GM23338 (cell line): Measurements from ENCODE around the gene PROX1. TPM values are rescaled to one million over a fixed set of nuclear protein-coding genes. Genes with fewer than 3 reads are reported as not detected.

Experiments
- ATAC-seq: fragments of 200-7000 bp; cut with Tn5 transposase; 3 replicates; pipeline ENCODE4 v1.9.1; 2020
- DNase-seq: peaks from one replicate; pipeline ENCODE4 v3.0.0-alpha.2; 2015; ENCODE audit warnings: low spot score
- H2AFZ ChIP-seq: fragments of 200-600 bp; sonication (generic); 2 replicates; pipeline ENCODE4 v1.8.0; 2016; ENCODE audit warnings: antibody characterized with exemption, mild to moderate bottlenecking, moderate library complexity
- H3F3A ChIP-seq: fragments of 200-600 bp; sonication (generic); replicated peaks from 2 replicates; pipeline ENCODE4 v1.8.0; 2017; ENCODE audit warnings: antibody characterized with exemption, mixed run types, low read depth
- H3K27ac ChIP-seq: fragments of 200-600 bp; sonication (generic); 2 replicates; pipeline ENCODE4 v1.6.1; 2016; ENCODE audit warnings: low read depth
- H3K27me3 ChIP-seq: fragments of 200-600 bp; sonication (generic); 2 replicates; pipeline ENCODE4 v1.8.0; 2016; ENCODE audit warnings: mild to moderate bottlenecking, mixed run types, moderate library complexity; ENCODE audit not compliant: insufficient read depth
- H3K36me3 ChIP-seq: fragments of 200-600 bp; sonication (generic); 2 replicates; pipeline ENCODE4 v1.8.0; 2016; ENCODE audit warnings: mild to moderate bottlenecking; ENCODE audit not compliant: insufficient read depth
- H3K4me1 ChIP-seq: fragments of 200-600 bp; sonication (generic); 2 replicates; pipeline ENCODE4 v1.8.0; 2016; ENCODE audit warnings: mild to moderate bottlenecking, moderate library complexity; ENCODE audit not compliant: insufficient read depth
- H3K4me2 ChIP-seq: fragments of 200-600 bp; sonication (generic); 2 replicates; pipeline ENCODE4 v1.7.1; 2017; ENCODE audit warnings: mixed run types
- H3K4me3 ChIP-seq: fragments of 200-600 bp; sonication (generic); 2 replicates; pipeline ENCODE4 v1.6.1; 2016; ENCODE audit warnings: mixed run types
- H3K79me2 ChIP-seq: fragments of 200-600 bp; sonication (generic); replicated peaks from 2 replicates; pipeline ENCODE4 v1.8.0; 2017; ENCODE audit warnings: mild to moderate bottlenecking; ENCODE audit not compliant: insufficient read depth
- H3K9me2 ChIP-seq: fragments of 200-600 bp; sonication (generic); 2 replicates; pipeline ENCODE4 v1.8.0; 2017; ENCODE audit not compliant: insufficient read depth
- H4K20me1 ChIP-seq: fragments of 200-600 bp; sonication (generic); replicated peaks from 2 replicates; pipeline ENCODE4 v1.8.0; 2017; ENCODE audit warnings: mild to moderate bottlenecking; ENCODE audit not compliant: insufficient read depth
- H3K27ac Mint-ChIP-seq: 2 replicates; pipeline ENCODE4 v1.8.0; 2020; ENCODE audit warnings: inconsistent platforms, mild to moderate bottlenecking, moderate library complexity, mixed read lengths
- H3K27me3 Mint-ChIP-seq: 3 replicates; pipeline ENCODE4 v1.8.0; 2022; ENCODE audit warnings: low read depth, mild to moderate bottlenecking, moderate library complexity, mixed read lengths, inconsistent platforms; ENCODE audit not compliant: insufficient read depth, poor library complexity
- H3K36me3 Mint-ChIP-seq: 3 replicates; pipeline ENCODE4 v1.8.0; 2021; ENCODE audit warnings: low read depth, mild to moderate bottlenecking, inconsistent platforms, moderate library complexity, mixed read lengths
- H3K4me1 Mint-ChIP-seq: 3 replicates; pipeline ENCODE4 v1.8.0; 2020; ENCODE audit warnings: mild to moderate bottlenecking, inconsistent platforms, mixed read lengths
- H3K4me3 Mint-ChIP-seq: 3 replicates; pipeline ENCODE4 v1.8.0; 2021; ENCODE audit warnings: moderate library complexity, mild to moderate bottlenecking, inconsistent platforms, mixed read lengths
- H3K9me3 Mint-ChIP-seq: 3 replicates; pipeline ENCODE4 v1.8.0; 2020; ENCODE audit warnings: moderate library complexity, mild to moderate bottlenecking, inconsistent platforms, mixed read lengths
- CREB1 ChIP-seq: fragments of 250-450 bp; sonication (Bioruptor Pico); IDR thresholded peaks from 2 replicates; pipeline ENCODE4 v1.5.0; 2020; ENCODE audit warnings: low read depth, mild to moderate bottlenecking, moderate library complexity
- CTCF ChIP-seq, 2 experiments: fragments of 200-600 bp in 1 of 2; sonication (generic) in 1 of 2; conservative IDR thresholded peaks; 2 replicates each; pipeline versions ENCODE4 v1.5.1 to v1.6.1; 2016 to 2017; ENCODE audit warnings: antibody characterized with exemption in 2 of 2, low read depth in 2 of 2, mild to moderate bottlenecking in 2 of 2, moderate library complexity in 1 of 2
- ETS1 ChIP-seq: IDR thresholded peaks from 2 replicates; pipeline ENCODE4 v1.6.1; 2016; ENCODE audit warnings: antibody characterized with exemption
- EZH2 ChIP-seq: fragments of 200-600 bp; sonication (generic); IDR thresholded peaks from one replicate; pipeline ENCODE4 v1.8.0; 2017; ENCODE audit warnings: antibody characterized with exemption, mild to moderate bottlenecking, low read depth; ENCODE audit not compliant: unreplicated experiment
- JUNB ChIP-seq: IDR thresholded peaks from one replicate; pipeline ENCODE4 v1.6.1; 2016; ENCODE audit warnings: antibody characterized with exemption; ENCODE audit not compliant: unreplicated experiment
- NANOG ChIP-seq: IDR thresholded peaks from 2 replicates; pipeline ENCODE4 v1.6.1; 2016; ENCODE audit warnings: antibody characterized with exemption, borderline replicate concordance
- POLR2AphosphoS5 ChIP-seq: IDR thresholded peaks from 2 replicates; pipeline ENCODE4 v1.6.1; 2016; ENCODE audit warnings: antibody characterized with exemption, low read depth
- STAT1 ChIP-seq: IDR thresholded peaks from one replicate; pipeline ENCODE4 v1.6.1; 2016; ENCODE audit warnings: antibody characterized with exemption; ENCODE audit not compliant: unreplicated experiment
- ZNF114 ChIP-seq: fragments of 250-450 bp; sonication (Bioruptor Pico); IDR thresholded peaks from 2 replicates; pipeline ENCODE4 v1.5.0; 2020; ENCODE audit warnings: mild to moderate bottlenecking, moderate library complexity
- ZNF331 ChIP-seq: fragments of 250-450 bp; sonication (Bioruptor Pico); IDR thresholded peaks from 2 replicates; pipeline ENCODE4 v1.5.0; 2020; ENCODE audit warnings: low read depth, mild to moderate bottlenecking, moderate library complexity
- ZNF462 ChIP-seq: fragments of 250-450 bp; sonication (Bioruptor Pico); IDR thresholded peaks from 2 replicates; pipeline ENCODE4 v1.5.0; 2020; ENCODE audit warnings: mild to moderate bottlenecking, moderate library complexity
- polyA plus RNA-seq: library from polyadenylated mRNA; unstranded; fragments of >200 nt; fragmentation: Nextera tagmentation; extraction: Ambion mirVana; gene quantifications from 2 replicates; pipeline ENCODE4 v1.2.1, GENCODE V29; 2016
- total RNA-seq: library from RNA; depleted of rRNA; stranded (reverse); fragments of >200 nt; shearing (Covaris generic); gene quantifications from 2 replicates; pipeline ENCODE4 v1.2.3, GENCODE V29; 2014

PROX1 gene
- total and polyA plus RNA-seq, 2 experiments from 2014 or later, result 0.49 to 0.66 TPM

GRCh38 chr1:214067397-214067796, 79.6 kb downstream of the PROX1 start:
- H3K79me2 ChIP-seq, result no peaks in the 10 kb centered on the region
- no peak for DNase-seq
- H3K27ac Mint-ChIP-seq, result no peak overlapping the region
- no peak overlapping the region for H3K4me3 ChIP-seq
- no peaks in the 10 kb centered on the region for H3K27me3 ChIP-seq
- no peaks in the 10 kb centered on the region for H3K4me1 ChIP-seq
- H4K20me1 ChIP-seq, result no peaks in the 10 kb centered on the region
- TF ChIP-seq CREB1 (CRISPR knock-in tag) (no peak), JUNB (no peak), ZNF331 (CRISPR knock-in tag) (no peak), POLR2AphosphoS5 (no peak)
- H3K4me1 Mint-ChIP-seq, result peaks cover under 1% of the 10 kb centered on the region; the same call in 2 of the 3 replicates
- H3K36me3 Mint-ChIP-seq, result no peaks in the 10 kb centered on the region
- no peak overlapping the region for H3K4me3 Mint-ChIP-seq
- no peaks in the 10 kb centered on the region for H3F3A ChIP-seq
- no peaks in the 10 kb centered on the region for H3K27me3 Mint-ChIP-seq
- 0 out of 2 replicates have a peak overlapping the region, but pooled peaks have one; percentile 32 for H2AFZ ChIP-seq
- H3K27ac ChIP-seq, result no peak overlapping the region
- ATAC-seq, result no peak
- no peak overlapping the region for H3K4me2 ChIP-seq
- no peaks in the 10 kb centered on the region for H3K9me2 ChIP-seq
- H3K36me3 ChIP-seq, result no peaks in the 10 kb centered on the region
- H3K9me3 Mint-ChIP-seq, result no peaks in the 10 kb centered on the region

- no peaks in the 10 kb centered on the region for H4K20me1 ChIP-seq
- H3K4me3 ChIP-seq, result no peak overlapping the region
- ATAC-seq, result no peak
- no peaks in the 10 kb centered on the region for H3K4me1 ChIP-seq
- no peaks in the 10 kb centered on the region for H3K27me3 ChIP-seq
- DNase-seq, result no peak
- Mint-ChIP-seq H3K27me3 (no peaks in the 10 kb centered on the region), H3K36me3 (no peaks in the 10 kb centered on the region), H3K4me1 (peaks cover 5% of the 10 kb centered on the region; the same call in 2 of the 3 replicates), H3K9me3 (no peaks in the 10 kb centered on the region), H3K4me3 (no peak overlapping the region), H3K27ac (no peak overlapping the region)
- H3K27ac ChIP-seq, result no peak overlapping the region
- no peak overlapping the region for H2AFZ ChIP-seq
- H3K4me2 ChIP-seq, result no peak overlapping the region
- no peaks in the 10 kb centered on the region for H3K79me2 ChIP-seq
- no peaks in the 10 kb centered on the region for H3K36me3 ChIP-seq
- H3F3A ChIP-seq, result no peaks in the 10 kb centered on the region
- no peaks in the 10 kb centered on the region for H3K9me2 ChIP-seq
- TF ChIP-seq NANOG (no peak), STAT1 (no peak), EZH2 (no peak), ETS1 (no peak), ZNF462 (CRISPR knock-in tag) (no peak), POLR2AphosphoS5 (no peak), ZNF114 (CRISPR knock-in tag) (no peak), CTCF (conservative IDR thresholded peaks at IDR 0.05; ENCODE audit: low read depth in 2 of 2) (no peak)
Observed at GRCh38 chr1:214067853-214068703, 80.3 kb downstream of the PROX1 start.
